Left lung (tissue), 10 donors: ENCODE measurements around the gene FSCN2. TPM values are rescaled to one million over a fixed set of nuclear protein-coding genes. Genes with fewer than 3 reads are reported as not detected.
"Not testable (repeated sequence)": the region's sequence is repeated elsewhere in the genome, so short reads cannot be mapped to it uniquely, and the experiment has no call there.

Experiments
- ATAC-seq: fragments of 200-7000 bp; cut with Tn5 transposase; one replicate; pipeline ENCODE4 v1.9.1; 2020; ENCODE audit warnings: moderate library complexity
- DNase-seq, 4 donors: peaks; one replicate each; pipeline ENCODE4 v3.0.0-alpha.2; 2013 to 2020
- H3K27ac ChIP-seq, 2 donors: fragments of 200-600 bp; sonication (generic) in 1 of 2; one replicate each; pipeline versions ENCODE4 v1.5.0 to v1.8.0; 2020 to 2021
- H3K27me3 ChIP-seq, 2 donors: fragments of 200-600 bp; sonication (generic) in 1 of 2; one replicate each; pipeline versions ENCODE4 v1.5.0 to v1.8.0; 2020 to 2021
- H3K36me3 ChIP-seq, 2 donors: fragments of 200-600 bp; sonication (generic) in 1 of 2; one replicate each; pipeline versions ENCODE4 v1.5.0 to v1.8.0; 2020 to 2021
- H3K4me1 ChIP-seq, 2 donors: fragments of 200-600 bp; one replicate each; pipeline ENCODE4 v1.8.0; 2021
- H3K4me3 ChIP-seq, 2 donors: fragments of 200-600 bp; sonication (generic) in 1 of 2; one replicate each; pipeline versions ENCODE4 v1.5.0 to v1.8.0; 2020 to 2021; ENCODE audit warnings: mild to moderate bottlenecking in 1 of 2
- H3K9me3 ChIP-seq, 2 donors: fragments of 200-600 bp; sonication (generic) in 1 of 2; one replicate each; pipeline versions ENCODE4 v1.5.0 to v1.8.0; 2020 to 2021
- CTCF ChIP-seq, 2 donors: fragments of 200-600 bp; sonication (generic) in 1 of 2; IDR thresholded peaks; one replicate each; pipeline versions ENCODE4 v1.5.0 to v1.8.0; 2021; ENCODE audit warnings: antibody characterized with exemption in 2 of 2
- intact Hi-C, 2 donors: fragments of 100-400 bp; cut with DNase I; formaldehyde crosslinking; loops; one replicate each; pipeline versions ENCODE4 v1.11.2 to v1.14.2; 2022
- polyA plus RNA-seq, 6 donors: library from polyadenylated mRNA; unstranded; fragments of 120-200 nt; gene quantifications; one replicate each; pipeline ENCODE4 v1.2.1, GENCODE V29; 2013; ENCODE audit not compliant: insufficient read length in 6 of 6
- total RNA-seq, 2 donors: library from RNA; stranded (reverse); fragmentation: NEBNext Ultra II Directional; extraction: Animal tissue kit (Norgen Biotek cat#: 25700); gene quantifications; one replicate each; pipeline ENCODE4 v1.2.1, GENCODE V29; 2021
- donor health status: DM: no; HTN: yes; CAD: no.
- donor health status: DM: no; HTN: no; CAD: no.

The FSCN2 gene
- total and polyA plus RNA-seq, 8 donors: 0.92 to 3.4 (median 1.9) TPM

GRCh38 chr17:81580481-81580880 is 52.3 kb downstream of the FSCN2 start:
- no peak for DNase-seq
- H3K9me3 ChIP-seq: no peaks in the 10 kb centered on the region
- H3K4me3 ChIP-seq: no peak overlapping the region
- ATAC-seq: no peak
- no peaks in the 10 kb centered on the region for H3K27me3 ChIP-seq
- no peak overlapping the region for H3K27ac ChIP-seq
- no peak for TF ChIP-seq CTCF (IDR thresholded peaks at IDR 0.05)
- intact Hi-C loops: no loop called here
- H3K4me1 ChIP-seq: peaks cover 8 to 29% of the 10 kb centered on the region in 2 donors
- peaks cover 0 to 93% of the 10 kb centered on the region in 2 donors for H3K36me3 ChIP-seq

GRCh38 chr17:81581758-81582157 is 53.6 kb downstream of the FSCN2 start:
- H3K4me1 ChIP-seq: peaks cover 8 to 20% of the 10 kb centered on the region in 2 donors
- ATAC-seq (no peak), DNase-seq (no peak)
- no peaks in the 10 kb centered on the region for H3K9me3 ChIP-seq
- peaks cover 0 to 94% of the 10 kb centered on the region in 2 donors for H3K36me3 ChIP-seq
- no peak for TF ChIP-seq CTCF (IDR thresholded peaks at IDR 0.05)
- intact Hi-C loops: no loop called here
- H3K27ac ChIP-seq: no peak overlapping the region
- H3K4me3 ChIP-seq: no peak overlapping the region
- no peaks in the 10 kb centered on the region for H3K27me3 ChIP-seq

GRCh38 chr17:81582341-81582740 is 54.2 kb downstream of the FSCN2 start:
- DNase-seq: no peak
- peaks cover 0 to 97% of the 10 kb centered on the region in 2 donors for H3K36me3 ChIP-seq
- H3K4me3 ChIP-seq: no peak overlapping the region
- TF ChIP-seq CTCF (IDR thresholded peaks at IDR 0.05): no peak
- H3K27me3 ChIP-seq: no peaks in the 10 kb centered on the region
- ATAC-seq: no peak
- H3K27ac ChIP-seq: no peak overlapping the region
- H3K9me3 ChIP-seq: no peaks in the 10 kb centered on the region
- peaks cover 3 to 14% of the 10 kb centered on the region in 2 donors for H3K4me1 ChIP-seq
- intact Hi-C loops: no loop called here

GRCh38 chr17:81582749-81583148 is 54.6 kb downstream of the FSCN2 start:
- Histone ChIP-seq H3K4me1 (peaks cover 0 to 10% of the 10 kb centered on the region in 2 donors), H3K9me3 (no peaks in the 10 kb centered on the region), H3K4me3 (no peak overlapping the region), H3K27me3 (no peaks in the 10 kb centered on the region), H3K36me3 (peaks cover 0 to 100% of the 10 kb centered on the region in 2 donors), H3K27ac (no peak overlapping the region)
- intact Hi-C loops: no loop called here
- no peak for ATAC-seq
- no peak for DNase-seq
- no peak for TF ChIP-seq CTCF (IDR thresholded peaks at IDR 0.05)

- no peak overlapping the region for H3K27ac ChIP-seq
- no peak for TF ChIP-seq CTCF (IDR thresholded peaks at IDR 0.05)
- DNase-seq: no peak
- H3K9me3 ChIP-seq: no peaks in the 10 kb centered on the region
- H3K36me3 ChIP-seq: peaks cover 4 to 100% of the 10 kb centered on the region in 2 donors
- H3K27me3 ChIP-seq: no peaks in the 10 kb centered on the region
- no peaks in the 10 kb centered on the region for H3K4me1 ChIP-seq
- H3K4me3 ChIP-seq: no peak overlapping the region
- ATAC-seq: no peak
- intact Hi-C loops: no loop called here
Observed at GRCh38 chr17:81583589-81584342, 55.6 kb downstream of the FSCN2 start.

GRCh38 chr17:81584771-81585170 is 56.6 kb downstream of the FSCN2 start:
- H3K4me1 ChIP-seq, ATAC-seq, H3K27me3 ChIP-seq, DNase-seq, H3K9me3 ChIP-seq, intact Hi-C loops, H3K4me3 ChIP-seq, H3K27ac ChIP-seq: not testable (repeated sequence)
- peaks cover 4 to 100% of the 10 kb centered on the region in 2 donors for H3K36me3 ChIP-seq
